Stimulated activated CD8-positive, alpha-beta memory T cell treated with anti-CD3 and anti-CD28 coated beads, Interleukin-15, amount 100 ng/mL, for 48 hours (primary cell): ENCODE measurements around the gene LDHD.

Source experiments
- DNase-seq, 2 donors: peaks; one replicate each; pipeline ENCODE4 v3.0.0-alpha.2; 2020; ENCODE audit warnings: low read depth in 2 of 2

Gene LDHD

GRCh38 chr16:75063549-75064088, 53.0 kb downstream of the LDHD start:
- no peak for DNase-seq

- no peak for DNase-seq
These were observed 53.6 kb downstream of the LDHD start for GRCh38 chr16:75062976-75063346.

GRCh38 chr16:75062135-75062975, 54.2 kb downstream of the LDHD start:
- DNase-seq, result no peak
